ENCODE measurements around the gene CREB3. TPM values are rescaled to one million over a fixed set of nuclear protein-coding genes. Genes with fewer than 3 reads are reported as not detected.

CREB3 gene
- total RNA-seq, 4 donors from 2014 or later = 30.5 to 105 (median 47.2) TPM

DNA sequence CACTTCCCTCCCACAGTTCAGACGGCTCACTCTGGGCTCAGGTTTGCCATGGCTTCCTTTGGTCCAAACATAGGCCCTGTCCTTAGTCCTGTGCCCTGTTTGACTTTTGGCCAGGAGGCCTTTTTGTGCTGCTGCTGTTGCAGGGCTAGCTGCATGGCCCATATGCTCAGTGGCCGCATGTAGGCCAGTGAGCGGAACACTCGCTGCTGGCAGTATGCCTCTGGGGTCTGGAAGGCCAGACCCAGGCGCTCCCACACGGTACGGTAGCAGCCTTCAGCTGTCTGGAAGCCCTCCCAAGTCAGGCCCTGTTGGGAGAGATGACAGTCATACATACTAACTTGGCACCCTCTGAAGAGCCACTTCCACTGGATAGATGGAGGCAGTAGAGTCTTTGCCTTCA lies 4.7 kb downstream of the CREB3 start:
- DNase-seq = no peak
- intact Hi-C loops (cut with DNase I; ENCODE audit: low total_unique reads) = no loop called here
- no peaks in the 10 kb centered on the region for H3K9me3 ChIP-seq
- no peak overlapping the region for H3K27ac ChIP-seq
- TF ChIP-seq, protein P1, sequence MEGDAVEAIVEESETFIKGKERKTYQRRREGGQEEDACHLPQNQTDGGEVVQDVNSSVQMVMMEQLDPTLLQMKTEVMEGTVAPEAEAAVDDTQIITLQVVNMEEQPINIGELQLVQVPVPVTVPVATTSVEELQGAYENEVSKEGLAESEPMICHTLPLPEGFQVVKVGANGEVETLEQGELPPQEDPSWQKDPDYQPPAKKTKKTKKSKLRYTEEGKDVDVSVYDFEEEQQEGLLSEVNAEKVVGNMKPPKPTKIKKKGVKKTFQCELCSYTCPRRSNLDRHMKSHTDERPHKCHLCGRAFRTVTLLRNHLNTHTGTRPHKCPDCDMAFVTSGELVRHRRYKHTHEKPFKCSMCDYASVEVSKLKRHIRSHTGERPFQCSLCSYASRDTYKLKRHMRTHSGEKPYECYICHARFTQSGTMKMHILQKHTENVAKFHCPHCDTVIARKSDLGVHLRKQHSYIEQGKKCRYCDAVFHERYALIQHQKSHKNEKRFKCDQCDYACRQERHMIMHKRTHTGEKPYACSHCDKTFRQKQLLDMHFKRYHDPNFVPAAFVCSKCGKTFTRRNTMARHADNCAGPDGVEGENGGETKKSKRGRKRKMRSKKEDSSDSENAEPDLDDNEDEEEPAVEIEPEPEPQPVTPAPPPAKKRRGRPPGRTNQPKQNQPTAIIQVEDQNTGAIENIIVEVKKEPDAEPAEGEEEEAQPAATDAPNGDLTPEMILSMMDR (IDR thresholded peaks at IDR 0.05) = no peak
- no peak for TF ChIP-seq POLR2A (IDR thresholded peaks at IDR 0.05)
- no peaks in the 10 kb centered on the region for H3K36me3 ChIP-seq
- no peak overlapping the region for H3K4me3 ChIP-seq
- H3K4me1 ChIP-seq = peaks cover 0 to 8% of the 10 kb centered on the region in 2 donors
- no peaks in the 10 kb centered on the region for H3K27me3 ChIP-seq

DNA sequence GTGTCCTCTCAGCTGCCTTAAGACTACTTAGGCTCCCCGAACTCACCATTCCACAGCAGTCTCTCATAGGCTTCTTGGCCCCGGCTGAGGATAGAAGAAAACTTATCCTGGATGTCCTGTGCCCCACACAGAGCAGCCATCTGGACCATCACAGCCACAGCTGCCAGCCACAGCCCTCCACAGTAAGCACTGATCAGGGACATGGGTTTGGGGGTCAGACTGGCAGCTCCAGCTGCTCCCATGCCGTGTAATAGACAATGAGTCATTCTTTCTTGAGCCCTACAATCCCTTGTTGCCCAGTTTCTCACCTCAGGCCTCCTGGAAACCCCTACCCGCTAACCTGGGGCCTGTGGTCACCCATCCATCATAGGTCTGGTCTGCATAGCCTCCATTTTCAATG lies 5.7 kb downstream of the CREB3 start:
- H3K9me3 ChIP-seq = no peaks in the 10 kb centered on the region
- H3K4me3 ChIP-seq = no peak overlapping the region
- H3K27ac ChIP-seq = no peak overlapping the region
- H3K36me3 ChIP-seq = no peaks in the 10 kb centered on the region
- H3K27me3 ChIP-seq = no peaks in the 10 kb centered on the region
- TF ChIP-seq, protein P1 (IDR thresholded peaks at IDR 0.05) = no peak
- TF ChIP-seq POLR2A (IDR thresholded peaks at IDR 0.05) = no peak
- DNase-seq = no peak
- H3K4me1 ChIP-seq = peaks cover 0 to 5% of the 10 kb centered on the region in 2 donors
- intact Hi-C loops (cut with DNase I; ENCODE audit: low total_unique reads) = no loop called here

DNA sequence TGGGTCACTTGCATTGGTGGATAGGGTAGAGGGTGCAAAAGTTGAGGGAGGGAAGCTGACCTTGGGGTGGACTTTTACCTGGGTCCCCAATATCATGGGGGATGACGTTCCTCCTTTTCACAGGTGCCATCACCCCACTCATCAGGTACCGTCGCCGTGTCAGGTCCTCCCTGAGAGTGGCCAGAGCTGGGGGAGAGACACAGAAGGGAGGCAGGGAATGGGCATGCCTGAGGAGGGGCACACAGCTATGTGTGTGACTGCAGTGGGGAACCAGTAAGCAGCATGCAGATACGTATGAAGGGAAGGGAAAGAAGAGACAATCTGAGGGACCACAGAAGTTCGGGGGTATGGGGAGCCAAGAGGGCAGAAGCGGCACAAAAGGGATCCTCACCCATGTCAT lies 6.5 kb downstream of the CREB3 start:
- H3K4me1 ChIP-seq = no peaks in the 10 kb centered on the region
- H3K9me3 ChIP-seq = no peaks in the 10 kb centered on the region
- no peak overlapping the region for H3K4me3 ChIP-seq
- TF ChIP-seq POLR2A (IDR thresholded peaks at IDR 0.05) = no peak
- TF ChIP-seq, protein P1 (IDR thresholded peaks at IDR 0.05) = no peak
- no peaks in the 10 kb centered on the region for H3K36me3 ChIP-seq
- no peak overlapping the region for H3K27ac ChIP-seq
- H3K27me3 ChIP-seq = no peaks in the 10 kb centered on the region
- DNase-seq = no peak
- intact Hi-C loops (cut with DNase I; ENCODE audit: low total_unique reads) = no loop called here

DNA sequence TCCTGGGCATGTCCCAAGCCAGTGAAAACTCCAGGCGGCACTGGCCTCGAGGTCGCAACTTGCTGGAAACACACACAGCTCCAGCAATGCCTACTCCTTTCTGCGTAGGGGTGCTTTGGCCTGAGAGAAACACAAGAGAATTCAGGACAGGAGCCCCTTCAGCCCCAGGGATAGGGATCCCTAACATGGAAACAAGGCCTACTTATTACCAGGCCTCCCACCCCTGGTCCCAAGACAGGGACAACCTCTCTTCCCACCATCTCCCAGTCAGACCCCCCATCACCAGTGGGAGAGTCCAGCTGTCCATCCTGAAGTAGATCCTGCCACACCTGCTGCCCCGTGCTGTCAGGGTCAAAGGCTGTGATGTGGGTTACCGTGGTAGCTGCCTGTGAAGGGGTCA lies 7.8 kb downstream of the CREB3 start:
- no peaks in the 10 kb centered on the region for H3K9me3 ChIP-seq
- H3K36me3 ChIP-seq = no peaks in the 10 kb centered on the region
- no peak overlapping the region for H3K4me3 ChIP-seq
- no peak for TF ChIP-seq POLR2A (IDR thresholded peaks at IDR 0.05)
- H3K4me1 ChIP-seq = no peaks in the 10 kb centered on the region
- no peak overlapping the region for H3K27ac ChIP-seq
- intact Hi-C loops (cut with DNase I; ENCODE audit: low total_unique reads) = no loop called here
- H3K27me3 ChIP-seq = no peaks in the 10 kb centered on the region
- DNase-seq = no peak

DNA sequence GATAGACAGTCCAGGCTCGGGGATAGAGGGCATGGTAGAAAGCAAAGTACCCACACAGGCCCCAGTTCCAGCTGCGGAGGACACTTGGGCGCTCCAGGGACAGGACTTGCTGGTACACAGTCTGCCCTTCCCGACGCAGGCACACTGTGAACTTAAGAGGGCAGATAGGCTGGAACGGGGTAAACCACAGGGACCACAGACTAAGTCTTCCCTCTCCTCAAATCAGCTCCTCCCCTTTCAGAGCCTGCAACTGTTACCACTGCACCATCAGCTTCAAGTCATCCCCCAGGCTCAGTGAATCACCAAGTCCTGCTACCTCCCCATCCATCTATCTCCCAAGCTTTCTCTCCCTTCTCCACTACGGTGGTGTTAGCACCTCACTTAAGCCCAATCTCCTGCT lies 9.3 kb downstream of the CREB3 start:
- no peak for TF ChIP-seq POLR2A (IDR thresholded peaks at IDR 0.05)
- TF ChIP-seq, protein P1 (IDR thresholded peaks at IDR 0.05) = no peak
- Histone ChIP-seq H3K27ac (no peak overlapping the region), H3K36me3 (no peaks in the 10 kb centered on the region), H3K9me3 (no peaks in the 10 kb centered on the region), H3K4me1 (peaks cover 0 to 8% of the 10 kb centered on the region in 2 donors), H3K27me3 (no peaks in the 10 kb centered on the region), H3K4me3 (no peak overlapping the region)
- intact Hi-C loops (cut with DNase I; ENCODE audit: low total_unique reads) = no loop called here
- no peak for DNase-seq

- no peaks in the 10 kb centered on the region for H3K36me3 ChIP-seq
- H3K4me3 ChIP-seq = no peak overlapping the region
- no peaks in the 10 kb centered on the region for H3K9me3 ChIP-seq
- H3K27me3 ChIP-seq = no peaks in the 10 kb centered on the region
- TF ChIP-seq, protein P1 (IDR thresholded peaks at IDR 0.05) = no peak
- TF ChIP-seq POLR2A (IDR thresholded peaks at IDR 0.05) = no peak
- intact Hi-C loops (cut with DNase I; ENCODE audit: low total_unique reads) = no loop called here
- peaks cover 0 to 15% of the 10 kb centered on the region in 2 donors for H3K4me1 ChIP-seq
- DNase-seq = no peak
- no peak overlapping the region for H3K27ac ChIP-seq
Observed at GRCh38 chr9:35743452-35743851, 11.0 kb downstream of the CREB3 start.
